22Rv1 (cell line): Measurements from ENCODE around the gene TGFB1.

Source experiments
- ZFX ChIP-seq: fragments of 450-650 bp; IDR thresholded peaks from 2 replicates; pipeline ENCODE4 v1.6.1; 2017; ENCODE audit warnings: antibody characterized with exemption, borderline replicate concordance
- TF ChIP-seq, protein P1 (sequence below): fragments of 450-650 bp; IDR thresholded peaks from 2 replicates; pipeline ENCODE4 v1.5.1; 2017; ENCODE audit warnings: mild to moderate bottlenecking

GRCh38 chr19:41305927-41306793, 47.6 kb downstream of the TGFB1 start:
- TF ChIP-seq, protein P1, sequence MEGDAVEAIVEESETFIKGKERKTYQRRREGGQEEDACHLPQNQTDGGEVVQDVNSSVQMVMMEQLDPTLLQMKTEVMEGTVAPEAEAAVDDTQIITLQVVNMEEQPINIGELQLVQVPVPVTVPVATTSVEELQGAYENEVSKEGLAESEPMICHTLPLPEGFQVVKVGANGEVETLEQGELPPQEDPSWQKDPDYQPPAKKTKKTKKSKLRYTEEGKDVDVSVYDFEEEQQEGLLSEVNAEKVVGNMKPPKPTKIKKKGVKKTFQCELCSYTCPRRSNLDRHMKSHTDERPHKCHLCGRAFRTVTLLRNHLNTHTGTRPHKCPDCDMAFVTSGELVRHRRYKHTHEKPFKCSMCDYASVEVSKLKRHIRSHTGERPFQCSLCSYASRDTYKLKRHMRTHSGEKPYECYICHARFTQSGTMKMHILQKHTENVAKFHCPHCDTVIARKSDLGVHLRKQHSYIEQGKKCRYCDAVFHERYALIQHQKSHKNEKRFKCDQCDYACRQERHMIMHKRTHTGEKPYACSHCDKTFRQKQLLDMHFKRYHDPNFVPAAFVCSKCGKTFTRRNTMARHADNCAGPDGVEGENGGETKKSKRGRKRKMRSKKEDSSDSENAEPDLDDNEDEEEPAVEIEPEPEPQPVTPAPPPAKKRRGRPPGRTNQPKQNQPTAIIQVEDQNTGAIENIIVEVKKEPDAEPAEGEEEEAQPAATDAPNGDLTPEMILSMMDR: no peak
- TF ChIP-seq ZFX: no peak
